Endodermal cell (in vitro differentiated cells): ENCODE measurements around the gene ATP5F1A. TPM values are rescaled to one million over a fixed set of nuclear protein-coding genes. Genes with fewer than 3 reads are reported as not detected.

Experiments
- DNase-seq: peaks from one replicate; pipeline ENCODE4 v3.0.0-alpha.2; 2017
- H3K27ac ChIP-seq: 2 replicates; pipeline ENCODE4 v1.5.1; 2013; ENCODE audit warnings: mild to moderate bottlenecking, low read depth, low read length, moderate library complexity
- H3K27me3 ChIP-seq: 2 replicates; pipeline ENCODE4 v1.6.1; 2013; ENCODE audit warnings: mild to moderate bottlenecking, low read length, moderate library complexity; ENCODE audit not compliant: insufficient read depth, control insufficient read depth, poor library complexity, severe bottlenecking
- H3K36me3 ChIP-seq: 2 replicates; pipeline ENCODE4 v1.7.0; 2013; ENCODE audit warnings: mild to moderate bottlenecking, low read length, moderate library complexity; ENCODE audit not compliant: control insufficient read depth, insufficient read depth
- H3K4me1 ChIP-seq: one replicate; pipeline ENCODE4 v1.7.0; 2013; ENCODE audit warnings: low read length; ENCODE audit not compliant: control insufficient read depth, insufficient read depth
- H3K4me3 ChIP-seq: 2 replicates; pipeline ENCODE4 v1.5.1; 2013; ENCODE audit warnings: mild to moderate bottlenecking, low read length, moderate library complexity
- H3K9ac ChIP-seq: 2 replicates; pipeline ENCODE4 v1.6.1; 2013; ENCODE audit warnings: mild to moderate bottlenecking, low read length, moderate library complexity; ENCODE audit not compliant: poor library complexity, severe bottlenecking; ENCODE audit errors: extremely low read depth
- H3K9me3 ChIP-seq: 2 replicates; pipeline ENCODE4 v1.6.1; 2013; ENCODE audit warnings: mild to moderate bottlenecking, low read length, moderate library complexity; ENCODE audit not compliant: control insufficient read depth
- H3K27ac Mint-ChIP-seq: 2 replicates; pipeline ENCODE4 v1.8.0; 2020; ENCODE audit warnings: mixed read lengths
- H3K27me3 Mint-ChIP-seq: 2 replicates; pipeline ENCODE4 v1.8.0; 2021; ENCODE audit warnings: mild to moderate bottlenecking, mixed read lengths; ENCODE audit not compliant: insufficient read depth
- H3K36me3 Mint-ChIP-seq: 2 replicates; pipeline ENCODE4 v1.8.0; 2020; ENCODE audit warnings: low read depth, mixed read lengths
- H3K4me1 Mint-ChIP-seq: 2 replicates; pipeline ENCODE4 v1.8.0; 2020; ENCODE audit warnings: mixed read lengths
- H3K4me3 Mint-ChIP-seq: 2 replicates; pipeline ENCODE4 v1.8.0; 2020; ENCODE audit warnings: mild to moderate bottlenecking, moderate library complexity, mixed read lengths
- H3K9me3 Mint-ChIP-seq: 2 replicates; pipeline ENCODE4 v1.8.0; 2020; ENCODE audit warnings: mild to moderate bottlenecking, mixed read lengths
- WGBS, 2 experiments: methylation state at CpG; one replicate each; pipeline versions ENCODE4 v1.1.5 to v1.1.7; 2013; ENCODE audit warnings: missing lambda C conversion rate in 2 of 2, mixed read lengths in 1 of 2; ENCODE audit not compliant: insufficient coverage in 1 of 2, insufficient read length in 1 of 2; 5-methylcytosine and 5-hydroxymethylcytosine counted together
- total RNA-seq, 2 donors: library from RNA; stranded (reverse); fragmentation: NEBNext Ultra II Directional in 1 of 2; extraction: Animal tissue kit (Norgen Biotek cat#: 25700) in 1 of 2; gene quantifications; 2 replicates in 1 of 2; 3 replicates in 1 of 2; pipeline ENCODE4 v1.2.1, GENCODE V29; 2021
- TF ChIP-seq, protein P1 (sequence below): fragments of 200-600 bp; sonication (generic); conservative IDR thresholded peaks from 2 replicates; pipeline ENCODE4 v1.5.0; 2021; ENCODE audit warnings: antibody characterized with exemption, mild to moderate bottlenecking

Gene ATP5F1A
- total RNA-seq, 2 donors from 2014 or later = 608 to 706 TPM

DNA sequence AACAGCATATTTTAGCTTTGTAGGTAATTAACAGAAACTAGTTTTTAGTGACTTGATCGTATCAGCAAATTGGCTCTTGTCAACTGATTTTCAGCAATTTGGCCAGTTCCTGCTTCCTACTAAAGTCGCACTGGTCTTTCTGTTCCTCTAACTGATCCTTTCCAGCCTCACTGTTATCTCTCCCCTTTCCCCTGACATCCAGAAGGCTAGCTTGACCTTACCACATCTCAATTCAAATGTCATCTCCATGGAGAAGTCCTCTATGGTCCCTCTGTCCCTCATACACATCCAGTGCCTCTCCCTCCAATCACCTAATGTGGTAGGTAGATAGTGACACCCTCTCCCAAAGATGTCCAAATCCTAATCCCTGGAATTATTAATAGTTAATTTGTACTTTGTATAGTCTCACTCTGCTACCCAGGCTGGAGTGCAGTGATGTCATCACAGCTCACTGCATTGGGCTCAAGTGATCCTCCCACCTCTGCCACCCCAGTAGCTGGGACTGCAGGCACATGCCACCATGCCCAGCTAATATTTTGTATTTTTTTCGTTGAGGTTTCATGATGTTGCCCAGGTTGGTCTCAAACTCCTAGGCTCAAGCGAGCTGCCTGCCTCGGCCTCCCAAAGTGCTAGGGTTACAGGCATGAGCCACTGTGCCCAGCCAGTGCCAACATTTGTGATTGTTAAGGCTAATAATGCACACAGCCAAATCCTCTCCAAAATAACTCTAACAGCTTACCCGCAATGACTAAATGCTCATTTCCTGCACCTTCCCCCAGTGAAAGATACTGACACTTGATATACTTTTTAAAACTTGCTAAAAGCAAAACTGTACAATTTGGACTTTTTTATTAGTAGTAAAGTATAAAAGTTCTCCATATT lies 42.9 kb downstream of the ATP5F1A start:
- H3K9me3 Mint-ChIP-seq = no peaks in the 10 kb centered on the region
- no peak overlapping the region for H3K4me3 Mint-ChIP-seq
- DNase-seq = no peak
- Histone ChIP-seq H3K4me3 (no peak overlapping the region), H3K4me1 (no peaks in the 10 kb centered on the region), H3K27me3 (no peaks in the 10 kb centered on the region), H3K27ac (no peak overlapping the region), H3K9ac (no peak overlapping the region), H3K9me3 (no peaks in the 10 kb centered on the region), H3K36me3 (no peaks in the 10 kb centered on the region)
- H3K27me3 Mint-ChIP-seq = peaks cover 2% of the 10 kb centered on the region
- peaks cover 7% of the 10 kb centered on the region for H3K4me1 Mint-ChIP-seq
- no peak overlapping the region for H3K27ac Mint-ChIP-seq
- no peaks in the 10 kb centered on the region for H3K36me3 Mint-ChIP-seq
- 91 to 97% methylated on average over 4 to 6 of the region's 6 CpGs for WGBS, 2 experiments
- TF ChIP-seq, protein P1, sequence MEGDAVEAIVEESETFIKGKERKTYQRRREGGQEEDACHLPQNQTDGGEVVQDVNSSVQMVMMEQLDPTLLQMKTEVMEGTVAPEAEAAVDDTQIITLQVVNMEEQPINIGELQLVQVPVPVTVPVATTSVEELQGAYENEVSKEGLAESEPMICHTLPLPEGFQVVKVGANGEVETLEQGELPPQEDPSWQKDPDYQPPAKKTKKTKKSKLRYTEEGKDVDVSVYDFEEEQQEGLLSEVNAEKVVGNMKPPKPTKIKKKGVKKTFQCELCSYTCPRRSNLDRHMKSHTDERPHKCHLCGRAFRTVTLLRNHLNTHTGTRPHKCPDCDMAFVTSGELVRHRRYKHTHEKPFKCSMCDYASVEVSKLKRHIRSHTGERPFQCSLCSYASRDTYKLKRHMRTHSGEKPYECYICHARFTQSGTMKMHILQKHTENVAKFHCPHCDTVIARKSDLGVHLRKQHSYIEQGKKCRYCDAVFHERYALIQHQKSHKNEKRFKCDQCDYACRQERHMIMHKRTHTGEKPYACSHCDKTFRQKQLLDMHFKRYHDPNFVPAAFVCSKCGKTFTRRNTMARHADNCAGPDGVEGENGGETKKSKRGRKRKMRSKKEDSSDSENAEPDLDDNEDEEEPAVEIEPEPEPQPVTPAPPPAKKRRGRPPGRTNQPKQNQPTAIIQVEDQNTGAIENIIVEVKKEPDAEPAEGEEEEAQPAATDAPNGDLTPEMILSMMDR = no peak

DNA sequence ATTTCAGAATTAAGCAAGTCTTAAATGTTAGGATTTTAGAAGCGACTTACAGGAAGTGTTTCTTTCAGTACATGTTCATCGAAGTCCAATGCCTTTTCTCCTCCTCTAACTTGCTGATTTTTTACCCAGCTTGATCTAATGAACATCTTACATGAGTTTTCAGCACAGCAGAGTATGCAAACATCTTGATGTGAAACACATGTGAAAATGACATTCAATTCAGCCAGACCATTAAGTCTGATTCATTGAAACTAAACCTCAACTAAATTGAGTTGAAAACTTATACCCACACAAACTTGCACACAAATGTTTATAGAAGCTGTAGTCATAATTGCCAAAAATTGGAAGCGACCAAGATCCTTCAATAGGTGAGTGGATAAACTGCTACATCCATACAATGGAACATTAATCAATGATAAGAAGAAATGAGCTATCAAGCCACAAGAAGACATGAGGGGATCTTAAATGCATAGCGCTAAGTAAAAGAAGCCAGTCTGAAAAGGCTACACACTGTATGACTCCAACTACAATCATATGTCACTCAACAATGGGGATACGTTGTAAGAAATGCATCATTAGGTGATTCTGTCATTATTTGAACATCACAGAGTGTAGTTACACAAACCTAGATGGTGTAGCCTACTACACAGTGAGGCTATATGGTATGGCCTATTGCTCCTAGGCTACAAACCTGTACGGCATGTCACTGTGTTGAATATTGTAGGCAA lies 44.6 kb downstream of the ATP5F1A start:
- Histone ChIP-seq H3K4me3 (no peak overlapping the region), H3K27me3 (no peaks in the 10 kb centered on the region), H3K9ac (no peak overlapping the region), H3K9me3 (no peaks in the 10 kb centered on the region), H3K27ac (no peak overlapping the region), H3K4me1 (no peaks in the 10 kb centered on the region), H3K36me3 (no peaks in the 10 kb centered on the region)
- H3K36me3 Mint-ChIP-seq = no peaks in the 10 kb centered on the region
- no peak overlapping the region for H3K27ac Mint-ChIP-seq
- 97 to 98% methylated on average over 4 to 6 of the region's 6 CpGs for WGBS, 2 experiments
- TF ChIP-seq, protein P1 = no peak
- DNase-seq = no peak
- H3K9me3 Mint-ChIP-seq = no peaks in the 10 kb centered on the region
- H3K4me1 Mint-ChIP-seq = peaks cover 7% of the 10 kb centered on the region
- H3K27me3 Mint-ChIP-seq = peaks cover 2% of the 10 kb centered on the region
- no peak overlapping the region for H3K4me3 Mint-ChIP-seq

DNA sequence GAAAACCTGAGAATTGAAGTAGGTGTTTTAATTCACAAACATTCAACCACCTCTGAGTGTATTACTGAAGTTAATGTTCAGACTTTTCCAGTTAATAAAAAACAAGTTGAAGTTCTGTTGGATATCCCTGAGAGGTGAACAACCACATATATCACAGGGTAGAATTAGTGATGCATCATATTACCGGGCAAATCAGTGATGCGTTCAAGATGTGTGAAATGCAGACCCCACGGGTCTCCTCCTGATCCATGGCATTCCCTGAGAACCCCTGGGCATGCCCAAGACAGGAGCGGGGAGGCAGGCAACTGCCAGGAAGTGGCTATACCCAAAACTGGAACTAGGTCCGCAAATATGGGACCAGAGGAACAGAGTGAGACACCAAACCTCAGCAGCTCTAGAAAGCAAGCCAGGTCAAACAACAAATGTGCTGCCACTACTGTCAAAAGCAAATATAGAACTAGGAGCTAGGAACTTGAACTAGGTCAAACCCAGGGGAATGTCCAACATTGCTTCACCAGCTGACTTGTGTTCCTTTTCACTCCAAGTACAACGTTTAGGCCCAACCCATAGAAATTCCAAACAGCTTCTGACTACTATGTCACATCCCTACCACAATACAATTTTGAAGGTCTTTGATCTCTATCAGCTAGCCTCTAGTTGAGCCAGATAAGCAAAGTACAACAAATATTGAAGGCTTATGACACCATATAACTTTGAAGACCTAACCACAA lies 46.2 kb downstream of the ATP5F1A start:
- Histone ChIP-seq H3K9ac (no peak overlapping the region), H3K27me3 (no peaks in the 10 kb centered on the region), H3K4me1 (no peaks in the 10 kb centered on the region), H3K4me3 (no peak overlapping the region), H3K9me3 (no peaks in the 10 kb centered on the region), H3K27ac (no peak overlapping the region), H3K36me3 (no peaks in the 10 kb centered on the region)
- Mint-ChIP-seq H3K36me3 (no peaks in the 10 kb centered on the region), H3K4me3 (no peak overlapping the region), H3K27ac (no peak overlapping the region), H3K4me1 (peaks cover 7% of the 10 kb centered on the region), H3K27me3 (peaks cover 2% of the 10 kb centered on the region), H3K9me3 (no peaks in the 10 kb centered on the region)
- no peak for DNase-seq
- 91 to 93% methylated on average over 5 to 6 of the region's 6 CpGs for WGBS, 2 experiments
- TF ChIP-seq, protein P1 = no peak
